B cell (primary cell): ENCODE measurements around the gene JARID2.

Experiments used
- CTCF ChIP-seq: fragments of 200-600 bp; IDR thresholded peaks from one replicate; pipeline ENCODE4 v1.8.0; 2022; ENCODE audit warnings: antibody characterized with exemption, mild to moderate bottlenecking
- EZH2 ChIP-seq: IDR thresholded peaks from 2 replicates; pipeline ENCODE4 v1.6.1; 2012; ENCODE audit warnings: borderline replicate concordance, low read depth, mild to moderate bottlenecking, moderate library complexity, low read length; ENCODE audit not compliant: insufficient read depth, poor library complexity, severe bottlenecking

- TF ChIP-seq CTCF (no peak), EZH2 (no peak)
Observed at GRCh38 chr6:15234068-15234758, 11.7 kb upstream of the JARID2 start.
